ENCODE data around the gene ACTR2. TPM values are rescaled to one million over a fixed set of nuclear protein-coding genes. Genes with fewer than 3 reads are reported as not detected.
"Not testable (repeated sequence)": the region's sequence is repeated elsewhere in the genome, so short reads cannot be mapped to it uniquely, and the experiment has no call there.

Gene ACTR2
- total RNA-seq, 1 donor from 2014 or later, result 188 TPM

DNA sequence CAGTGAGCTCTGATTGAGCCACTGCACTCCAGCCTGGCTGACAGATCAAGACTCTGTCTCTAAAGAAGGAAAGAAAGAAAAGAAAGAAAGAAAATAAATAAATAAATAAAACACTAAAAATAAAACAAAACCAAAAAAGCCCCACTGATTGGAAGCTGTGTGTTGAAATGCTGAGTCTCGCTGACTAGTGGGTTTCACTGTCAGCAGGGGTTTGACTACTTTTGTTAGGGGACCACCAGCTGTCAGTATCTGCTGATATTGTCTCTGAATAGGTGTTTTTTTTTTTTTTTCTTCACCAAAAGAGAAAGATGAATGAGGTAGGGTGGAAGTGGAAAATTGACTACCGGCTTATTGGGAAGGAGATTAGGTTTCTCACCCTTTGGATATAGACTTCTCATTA is 12.8 kb upstream of the ACTR2 start:
- no peak overlapping the region for H3K27ac Mint-ChIP-seq
- no peaks in the 10 kb centered on the region for H3K36me3 Mint-ChIP-seq (ENCODE audit: insufficient read depth)
- TF ChIP-seq, protein P1, sequence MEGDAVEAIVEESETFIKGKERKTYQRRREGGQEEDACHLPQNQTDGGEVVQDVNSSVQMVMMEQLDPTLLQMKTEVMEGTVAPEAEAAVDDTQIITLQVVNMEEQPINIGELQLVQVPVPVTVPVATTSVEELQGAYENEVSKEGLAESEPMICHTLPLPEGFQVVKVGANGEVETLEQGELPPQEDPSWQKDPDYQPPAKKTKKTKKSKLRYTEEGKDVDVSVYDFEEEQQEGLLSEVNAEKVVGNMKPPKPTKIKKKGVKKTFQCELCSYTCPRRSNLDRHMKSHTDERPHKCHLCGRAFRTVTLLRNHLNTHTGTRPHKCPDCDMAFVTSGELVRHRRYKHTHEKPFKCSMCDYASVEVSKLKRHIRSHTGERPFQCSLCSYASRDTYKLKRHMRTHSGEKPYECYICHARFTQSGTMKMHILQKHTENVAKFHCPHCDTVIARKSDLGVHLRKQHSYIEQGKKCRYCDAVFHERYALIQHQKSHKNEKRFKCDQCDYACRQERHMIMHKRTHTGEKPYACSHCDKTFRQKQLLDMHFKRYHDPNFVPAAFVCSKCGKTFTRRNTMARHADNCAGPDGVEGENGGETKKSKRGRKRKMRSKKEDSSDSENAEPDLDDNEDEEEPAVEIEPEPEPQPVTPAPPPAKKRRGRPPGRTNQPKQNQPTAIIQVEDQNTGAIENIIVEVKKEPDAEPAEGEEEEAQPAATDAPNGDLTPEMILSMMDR (IDR thresholded peaks at IDR 0.05; ENCODE audit: unreplicated experiment), result no peak
- no peaks in the 10 kb centered on the region for H3K9me3 Mint-ChIP-seq (ENCODE audit: low read depth)
- H3K4me3 Mint-ChIP-seq (ENCODE audit: low read depth), result no peak overlapping the region
- no peak for DNase-seq (ENCODE audit: low spot score, unreplicated experiment)
- no peaks in the 10 kb centered on the region for H3K27me3 Mint-ChIP-seq
- no peaks in the 10 kb centered on the region for H3K4me1 Mint-ChIP-seq (ENCODE audit: low read depth)

DNA sequence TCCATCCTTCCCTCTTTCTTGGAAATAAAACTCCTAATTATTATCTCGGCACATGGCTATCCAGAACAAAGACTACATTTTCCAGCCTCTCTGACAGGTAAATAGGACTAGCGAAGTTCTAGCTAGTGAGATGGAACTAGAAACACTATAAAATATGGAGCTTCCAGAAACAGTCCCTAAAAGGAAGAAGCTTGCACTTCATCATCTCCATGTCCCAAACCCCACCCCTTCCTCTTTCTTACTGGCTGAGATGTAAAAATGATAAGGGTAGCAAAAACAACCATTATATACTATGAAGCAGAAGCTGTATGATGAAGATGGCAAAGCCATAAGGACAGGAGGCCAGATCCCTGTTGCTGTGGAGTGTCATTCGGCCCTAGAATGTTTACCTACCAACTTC is 11.7 kb upstream of the ACTR2 start:
- Mint-ChIP-seq H3K36me3 (ENCODE audit: insufficient read depth) (no peaks in the 10 kb centered on the region), H3K4me1 (ENCODE audit: low read depth) (no peaks in the 10 kb centered on the region), H3K27ac (no peak overlapping the region), H3K9me3 (ENCODE audit: low read depth) (no peaks in the 10 kb centered on the region), H3K27me3 (no peaks in the 10 kb centered on the region), H3K4me3 (ENCODE audit: low read depth) (no peak overlapping the region)
- TF ChIP-seq, protein P1 (IDR thresholded peaks at IDR 0.05; ENCODE audit: unreplicated experiment), result no peak
- no peak for DNase-seq (ENCODE audit: low spot score, unreplicated experiment)

DNA sequence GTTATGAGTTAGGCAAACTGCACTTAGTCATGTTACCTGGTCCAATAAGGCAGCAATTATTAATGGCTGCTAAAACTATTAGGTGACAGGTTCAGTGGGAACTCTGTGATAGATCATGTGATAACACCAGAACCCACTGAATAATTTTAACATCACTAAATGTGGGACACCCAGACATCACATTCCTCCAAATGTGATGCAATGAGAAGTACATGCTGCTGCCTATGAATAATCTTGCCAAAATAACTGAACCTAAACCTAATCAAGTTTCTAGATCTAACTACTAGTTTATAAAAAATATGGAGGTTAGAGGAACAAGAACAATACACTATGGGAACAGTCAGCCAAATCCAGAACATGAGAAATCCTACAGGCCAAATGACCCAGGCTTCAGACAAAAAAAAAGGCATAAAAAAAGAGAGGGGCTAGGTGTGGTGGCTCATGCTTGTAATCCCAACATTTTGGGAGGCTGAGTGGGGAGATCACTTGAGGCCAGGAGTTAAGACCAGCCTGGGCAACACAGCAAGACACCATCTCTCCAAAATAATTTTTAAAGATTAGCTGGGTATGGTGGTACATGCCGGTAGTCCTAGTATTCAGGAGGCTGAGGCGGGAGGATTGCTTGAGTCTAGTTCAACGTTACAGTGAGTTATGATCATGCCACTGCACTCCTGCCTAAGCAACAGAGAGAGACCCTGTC is 7.0 kb upstream of the ACTR2 start:
- no peaks in the 10 kb centered on the region for H3K4me1 Mint-ChIP-seq (ENCODE audit: low read depth)
- no peak for DNase-seq (ENCODE audit: low spot score, unreplicated experiment)
- H3K36me3 Mint-ChIP-seq (ENCODE audit: insufficient read depth), result no peaks in the 10 kb centered on the region
- H3K27ac Mint-ChIP-seq, result no peak overlapping the region
- no peaks in the 10 kb centered on the region for H3K27me3 Mint-ChIP-seq
- TF ChIP-seq, protein P1 (IDR thresholded peaks at IDR 0.05; ENCODE audit: unreplicated experiment), result no peak
- H3K9me3 Mint-ChIP-seq (ENCODE audit: low read depth), result no peaks in the 10 kb centered on the region
- H3K4me3 Mint-ChIP-seq (ENCODE audit: low read depth), result no peak overlapping the region

GRCh38 chr2:65221275-65221674 is 6.4 kb upstream of the ACTR2 start:
- H3K9me3 Mint-ChIP-seq (ENCODE audit: low read depth); H3K4me3 Mint-ChIP-seq (ENCODE audit: low read depth); H3K36me3 Mint-ChIP-seq (ENCODE audit: insufficient read depth); H3K4me1 Mint-ChIP-seq (ENCODE audit: low read depth); H3K27me3 Mint-ChIP-seq; DNase-seq (ENCODE audit: low spot score, unreplicated experiment); H3K27ac Mint-ChIP-seq: not testable (repeated sequence)

DNA sequence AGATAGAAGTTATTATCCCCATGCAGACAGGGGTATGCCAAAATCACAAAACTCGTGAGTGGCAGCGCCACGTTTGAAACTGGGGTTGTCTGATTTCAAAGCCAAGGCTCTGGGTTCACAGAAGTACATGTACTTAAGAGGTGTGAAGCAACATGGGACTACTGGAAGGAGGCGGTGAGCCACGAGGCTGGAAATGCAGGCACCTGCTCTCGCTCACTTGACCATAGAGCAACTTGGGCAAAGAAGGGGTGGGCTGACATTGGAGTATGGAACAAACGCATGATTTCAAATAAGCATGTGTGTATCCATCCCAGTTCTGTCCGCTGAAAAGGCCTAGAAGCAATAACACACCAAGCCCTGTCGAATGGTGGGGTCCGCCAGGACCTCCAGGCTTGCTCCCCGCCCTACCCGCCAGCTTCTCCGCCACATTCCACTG is 593 bp upstream of the ACTR2 start:
- no peaks in the 10 kb centered on the region for H3K27me3 Mint-ChIP-seq
- peak overlapping the region; percentile 92 for H3K4me3 Mint-ChIP-seq (ENCODE audit: low read depth)
- peaks cover 14% of the 10 kb centered on the region for H3K4me1 Mint-ChIP-seq (ENCODE audit: low read depth)
- peak overlapping the region; percentile 98 for H3K27ac Mint-ChIP-seq
- H3K9me3 Mint-ChIP-seq (ENCODE audit: low read depth), result no peaks in the 10 kb centered on the region
- TF ChIP-seq, protein P1 (IDR thresholded peaks at IDR 0.05; ENCODE audit: unreplicated experiment), result no peak
- H3K36me3 Mint-ChIP-seq (ENCODE audit: insufficient read depth), result no peaks in the 10 kb centered on the region
- no peak for DNase-seq (ENCODE audit: low spot score, unreplicated experiment)

DNA sequence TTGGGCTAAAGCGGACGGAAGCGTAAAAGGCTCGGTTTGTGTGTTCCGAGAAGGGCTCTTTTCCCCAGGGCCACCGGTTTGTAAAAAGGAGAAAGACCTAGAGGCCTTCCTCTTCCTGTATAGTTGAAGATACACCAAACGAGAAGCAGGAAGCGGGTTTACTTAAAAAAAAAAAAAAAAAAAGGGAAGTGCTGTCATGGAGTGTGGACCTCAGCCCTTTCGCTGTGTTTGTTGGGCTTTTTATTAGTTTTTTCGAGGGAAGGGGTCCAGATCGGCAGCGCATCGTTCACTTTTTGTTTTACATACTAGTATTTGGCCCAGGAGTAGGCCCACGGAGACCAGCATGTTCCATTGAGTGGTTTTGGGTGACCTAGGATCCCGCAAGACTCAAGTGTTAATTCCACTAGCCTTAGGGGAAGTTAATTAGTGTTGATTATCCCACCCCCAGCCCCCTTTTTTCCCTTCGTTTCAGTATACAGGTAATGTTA is 676 bp downstream of the ACTR2 start:
- no peaks in the 10 kb centered on the region for H3K9me3 Mint-ChIP-seq (ENCODE audit: low read depth)
- H3K27ac Mint-ChIP-seq, result peak overlapping the region; percentile 96
- H3K4me1 Mint-ChIP-seq (ENCODE audit: low read depth), result peaks cover 14% of the 10 kb centered on the region
- TF ChIP-seq, protein P1 (IDR thresholded peaks at IDR 0.05; ENCODE audit: unreplicated experiment), result no peak
- DNase-seq (ENCODE audit: low spot score, unreplicated experiment), result no peak
- H3K4me3 Mint-ChIP-seq (ENCODE audit: low read depth), result peak overlapping the region; percentile 92
- H3K36me3 Mint-ChIP-seq (ENCODE audit: insufficient read depth), result no peaks in the 10 kb centered on the region
- no peaks in the 10 kb centered on the region for H3K27me3 Mint-ChIP-seq

Measured in progenitor cell of endocrine pancreas (in vitro differentiated cells).